ENCODE results near the gene PEPD.

PEPD gene

DNA sequence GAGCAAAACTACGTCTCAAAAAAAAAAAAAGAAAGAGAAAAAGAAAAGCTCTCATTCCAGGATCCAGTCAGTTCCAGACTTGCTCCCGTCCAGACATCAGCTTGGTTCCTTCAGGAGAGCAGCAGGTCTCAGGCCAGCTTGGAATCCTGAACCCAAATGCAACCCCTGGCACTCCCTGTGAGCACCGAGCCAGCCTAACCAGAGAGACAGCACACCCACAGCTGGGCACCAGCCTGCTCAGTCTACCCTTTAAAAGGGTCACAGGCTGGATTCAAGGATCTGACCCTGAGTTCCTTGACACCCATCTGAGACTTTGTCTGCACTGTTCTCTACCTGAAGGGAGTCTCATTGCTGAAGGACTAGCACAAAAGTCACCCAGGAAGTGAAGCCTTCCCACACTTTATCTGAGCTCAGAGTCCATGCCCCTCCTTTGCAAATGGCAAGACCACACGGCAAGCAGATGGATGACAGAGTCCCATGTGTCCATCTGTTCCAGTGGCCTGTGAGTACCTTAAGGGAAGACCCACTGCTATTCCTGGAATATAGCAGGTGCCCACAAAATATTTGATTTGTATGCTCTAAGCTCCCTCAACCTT, 1.4 kb downstream of the PEPD start:
- H2AFZ ChIP-seq (ENCODE audit: low read depth, low read length, severe bottlenecking), result no peak overlapping the region
- no peak overlapping the region for H3K4me3 ChIP-seq (ENCODE audit: insufficient read depth, low read length, poor library complexity, severe bottlenecking)
- H3K9me3 ChIP-seq (ENCODE audit: insufficient read depth, low read length), result no peaks in the 10 kb centered on the region
- H3K27ac ChIP-seq (ENCODE audit: low read depth, low read length), result no peak overlapping the region
- H3K27me3 ChIP-seq (ENCODE audit: low read length), result no peaks in the 10 kb centered on the region
- H3F3A ChIP-seq (ENCODE audit: insufficient read depth), result no peaks in the 10 kb centered on the region
- no peaks in the 10 kb centered on the region for H3K9me2 ChIP-seq (replicated peaks; ENCODE audit: insufficient read depth, low read length)
- H3K79me2 ChIP-seq (ENCODE audit: insufficient read depth, low read length), result no peaks in the 10 kb centered on the region
- H4K20me1 ChIP-seq (ENCODE audit: low read depth, low read length), result no peaks in the 10 kb centered on the region
- no peak overlapping the region for H3K4me2 ChIP-seq (ENCODE audit: low read depth, low read length, poor library complexity, severe bottlenecking)
- TF ChIP-seq, protein P1, sequence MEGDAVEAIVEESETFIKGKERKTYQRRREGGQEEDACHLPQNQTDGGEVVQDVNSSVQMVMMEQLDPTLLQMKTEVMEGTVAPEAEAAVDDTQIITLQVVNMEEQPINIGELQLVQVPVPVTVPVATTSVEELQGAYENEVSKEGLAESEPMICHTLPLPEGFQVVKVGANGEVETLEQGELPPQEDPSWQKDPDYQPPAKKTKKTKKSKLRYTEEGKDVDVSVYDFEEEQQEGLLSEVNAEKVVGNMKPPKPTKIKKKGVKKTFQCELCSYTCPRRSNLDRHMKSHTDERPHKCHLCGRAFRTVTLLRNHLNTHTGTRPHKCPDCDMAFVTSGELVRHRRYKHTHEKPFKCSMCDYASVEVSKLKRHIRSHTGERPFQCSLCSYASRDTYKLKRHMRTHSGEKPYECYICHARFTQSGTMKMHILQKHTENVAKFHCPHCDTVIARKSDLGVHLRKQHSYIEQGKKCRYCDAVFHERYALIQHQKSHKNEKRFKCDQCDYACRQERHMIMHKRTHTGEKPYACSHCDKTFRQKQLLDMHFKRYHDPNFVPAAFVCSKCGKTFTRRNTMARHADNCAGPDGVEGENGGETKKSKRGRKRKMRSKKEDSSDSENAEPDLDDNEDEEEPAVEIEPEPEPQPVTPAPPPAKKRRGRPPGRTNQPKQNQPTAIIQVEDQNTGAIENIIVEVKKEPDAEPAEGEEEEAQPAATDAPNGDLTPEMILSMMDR (IDR thresholded peaks at IDR 0.05; ENCODE audit: insufficient read depth, low read length, poor library complexity, severe bottlenecking), result no peak
- no peak for TF ChIP-seq EZH2phosphoT487 (conservative IDR thresholded peaks at IDR 0.05; ENCODE audit: low read length)
- no peak overlapping the region for H3K9ac ChIP-seq (ENCODE audit: low read length)
- no peaks in the 10 kb centered on the region for H3K36me3 ChIP-seq (ENCODE audit: low read length)

DNA sequence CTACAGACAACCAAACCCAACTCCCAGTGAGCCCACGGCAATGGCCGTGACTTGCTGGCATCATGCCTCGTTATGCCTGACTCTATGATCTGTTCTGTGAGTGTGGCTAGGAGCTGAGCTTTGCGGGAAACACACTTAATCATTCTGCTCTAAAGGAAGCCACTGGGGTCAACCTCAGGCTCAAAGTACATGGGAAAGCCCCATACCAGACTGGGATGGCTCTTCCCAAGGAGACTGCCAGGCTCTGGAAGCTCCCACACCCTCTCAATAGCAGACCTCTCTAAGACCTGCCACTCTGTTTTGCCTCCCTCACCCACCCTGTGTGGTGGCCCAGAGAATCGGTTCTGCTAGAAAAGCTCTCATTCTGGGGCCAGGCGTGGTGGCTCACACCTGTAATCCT, 2.2 kb downstream of the PEPD start:
- H3K27me3 ChIP-seq (ENCODE audit: low read length), result no peaks in the 10 kb centered on the region
- H3K36me3 ChIP-seq (ENCODE audit: low read length), result no peaks in the 10 kb centered on the region
- no peaks in the 10 kb centered on the region for H3K9me3 ChIP-seq (ENCODE audit: insufficient read depth, low read length)
- H3K4me2 ChIP-seq (ENCODE audit: low read depth, low read length, poor library complexity, severe bottlenecking), result no peak overlapping the region
- no peak overlapping the region for H3K9ac ChIP-seq (ENCODE audit: low read length)
- no peaks in the 10 kb centered on the region for H3K9me2 ChIP-seq (replicated peaks; ENCODE audit: insufficient read depth, low read length)
- H2AFZ ChIP-seq (ENCODE audit: low read depth, low read length, severe bottlenecking), result no peak overlapping the region
- no peak overlapping the region for H3K4me3 ChIP-seq (ENCODE audit: insufficient read depth, low read length, poor library complexity, severe bottlenecking)
- H3K27ac ChIP-seq (ENCODE audit: low read depth, low read length), result no peak overlapping the region
- H3F3A ChIP-seq (ENCODE audit: insufficient read depth), result no peaks in the 10 kb centered on the region
- TF ChIP-seq, protein P1 (IDR thresholded peaks at IDR 0.05; ENCODE audit: insufficient read depth, low read length, poor library complexity, severe bottlenecking), result no peak
- TF ChIP-seq EZH2phosphoT487 (conservative IDR thresholded peaks at IDR 0.05; ENCODE audit: low read length), result no peak
- H4K20me1 ChIP-seq (ENCODE audit: low read depth, low read length), result no peaks in the 10 kb centered on the region
- H3K79me2 ChIP-seq (ENCODE audit: insufficient read depth, low read length), result no peaks in the 10 kb centered on the region

DNA sequence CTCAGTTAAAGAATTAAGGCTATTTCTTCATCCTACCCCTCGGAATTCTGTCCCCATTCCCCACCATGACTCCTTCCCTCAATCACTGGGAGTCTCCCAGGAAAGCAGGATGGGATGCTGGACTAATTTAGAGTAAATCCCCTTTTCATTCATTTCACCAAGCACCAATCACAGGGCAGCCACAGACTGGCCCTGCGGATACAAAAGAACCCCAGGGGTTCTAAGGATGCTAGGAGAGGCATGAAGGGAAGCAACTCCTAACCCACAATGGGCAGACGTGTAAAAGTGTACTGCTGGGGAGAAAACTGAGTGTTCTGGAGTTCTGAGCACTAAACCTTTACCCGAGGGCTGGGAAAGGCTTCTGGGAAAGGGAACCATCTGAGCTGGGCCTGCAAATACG, 3.0 kb downstream of the PEPD start:
- no peak overlapping the region for H3K9ac ChIP-seq (ENCODE audit: low read length)
- no peak overlapping the region for H3K4me2 ChIP-seq (ENCODE audit: low read depth, low read length, poor library complexity, severe bottlenecking)
- H3K36me3 ChIP-seq (ENCODE audit: low read length), result no peaks in the 10 kb centered on the region
- no peak overlapping the region for H3K4me3 ChIP-seq (ENCODE audit: insufficient read depth, low read length, poor library complexity, severe bottlenecking)
- no peak overlapping the region for H3K27ac ChIP-seq (ENCODE audit: low read depth, low read length)
- H2AFZ ChIP-seq (ENCODE audit: low read depth, low read length, severe bottlenecking), result no peak overlapping the region
- no peaks in the 10 kb centered on the region for H3K9me3 ChIP-seq (ENCODE audit: insufficient read depth, low read length)
- no peaks in the 10 kb centered on the region for H3K27me3 ChIP-seq (ENCODE audit: low read length)
- H3F3A ChIP-seq (ENCODE audit: insufficient read depth), result no peaks in the 10 kb centered on the region
- H3K79me2 ChIP-seq (ENCODE audit: insufficient read depth, low read length), result no peaks in the 10 kb centered on the region
- no peaks in the 10 kb centered on the region for H3K9me2 ChIP-seq (replicated peaks; ENCODE audit: insufficient read depth, low read length)
- H4K20me1 ChIP-seq (ENCODE audit: low read depth, low read length), result no peaks in the 10 kb centered on the region
- TF ChIP-seq, protein P1 (IDR thresholded peaks at IDR 0.05; ENCODE audit: insufficient read depth, low read length, poor library complexity, severe bottlenecking), result no peak
- no peak for TF ChIP-seq EZH2phosphoT487 (conservative IDR thresholded peaks at IDR 0.05; ENCODE audit: low read length)
